ACC112 (cell line): Measurements from ENCODE around the gene THRB.

Experiments
- H2AFZ ChIP-seq: fragments of 200-600 bp; sonication (generic); one replicate; pipeline ENCODE4 v1.6.0; 2017; ENCODE audit warnings: antibody characterized with exemption, low read length; ENCODE audit not compliant: unreplicated experiment
- H3K27ac ChIP-seq: fragments of 200-600 bp; sonication (generic); 2 replicates; pipeline ENCODE4 v1.5.1; 2014; ENCODE audit warnings: low read depth, mild to moderate bottlenecking, antibody characterized with exemption, low read length, moderate library complexity
- H3K27me3 ChIP-seq: fragments of 200-600 bp; sonication (generic); 2 replicates; pipeline ENCODE4 v1.6.1; 2014; ENCODE audit warnings: mild to moderate bottlenecking, antibody characterized with exemption, low read length, moderate library complexity, mixed read lengths; ENCODE audit not compliant: insufficient read depth
- H3K36me3 ChIP-seq: fragments of 200-600 bp; sonication (generic); 2 replicates; pipeline ENCODE4 v1.6.1; 2016; ENCODE audit warnings: mild to moderate bottlenecking, antibody characterized with exemption, low read length, moderate library complexity, mixed read lengths; ENCODE audit not compliant: insufficient read depth
- H3K4me1 ChIP-seq: fragments of 200-600 bp; sonication (generic); one replicate; pipeline ENCODE4 v1.6.1; 2016; ENCODE audit warnings: low read length, mixed read lengths; ENCODE audit not compliant: insufficient read depth, unreplicated experiment, control insufficient read depth
- H3K4me3 ChIP-seq: fragments of 200-600 bp; sonication (generic); 2 replicates; pipeline ENCODE4 v1.5.1; 2014; ENCODE audit warnings: mild to moderate bottlenecking, low read depth, low read length
- H3K79me2 ChIP-seq: fragments of 200-600 bp; sonication (generic); one replicate; pipeline ENCODE4 v1.6.0; 2016; ENCODE audit warnings: low read length; ENCODE audit not compliant: control insufficient read depth, unreplicated experiment, insufficient read depth

THRB gene

DNA sequence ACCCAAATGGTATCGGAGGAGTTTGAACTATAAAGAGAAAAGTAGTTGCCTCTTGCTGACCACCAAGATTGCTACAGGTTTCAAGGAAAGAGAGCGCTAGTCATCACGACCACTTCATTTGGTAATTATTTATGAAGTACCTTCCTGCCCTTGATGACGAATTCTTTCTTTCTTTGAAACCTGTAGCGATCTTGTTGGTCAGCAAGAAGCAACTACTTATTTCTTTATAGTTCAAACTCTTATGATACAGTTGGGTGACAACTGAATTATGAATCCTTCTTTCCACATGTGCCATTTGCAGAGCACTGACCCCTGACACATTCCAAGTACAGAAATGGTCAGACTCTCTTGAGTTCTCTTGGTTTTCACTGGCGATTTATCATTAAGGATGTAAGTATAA lies 46.8 kb downstream of the THRB start:
- no peaks in the 10 kb centered on the region for H3K79me2 ChIP-seq

DNA sequence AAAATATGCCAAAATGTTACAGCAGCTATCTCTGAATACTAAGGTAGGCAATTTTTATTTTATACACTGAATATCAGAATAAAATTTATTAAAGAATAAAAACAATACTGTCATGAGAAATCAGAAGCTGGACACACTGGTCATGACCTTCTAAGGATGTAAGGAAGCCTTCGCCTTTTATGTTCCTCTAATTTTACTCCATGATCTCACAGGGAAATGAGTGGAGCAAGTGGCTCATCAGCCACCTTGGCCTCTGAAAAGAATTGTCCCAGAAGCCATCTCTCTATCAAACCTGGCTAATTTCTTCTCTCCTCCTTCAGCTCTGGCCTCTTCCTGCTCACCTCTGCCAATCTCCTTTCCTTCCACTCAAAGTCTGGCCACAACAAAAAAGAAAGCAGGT lies 48.6 kb downstream of the THRB start:
- Histone ChIP-seq H3K36me3 (no peaks in the 10 kb centered on the region), H2AFZ (no peak overlapping the region)

More for the DNA sequence above, 46.8 kb downstream of the THRB start:
- no peaks in the 10 kb centered on the region for H3K36me3 ChIP-seq
- H2AFZ ChIP-seq = no peak overlapping the region
- peaks cover 3% of the 10 kb centered on the region for H3K4me1 ChIP-seq
- H3K27me3 ChIP-seq = no peaks in the 10 kb centered on the region
- no peak overlapping the region for H3K4me3 ChIP-seq
- H3K27ac ChIP-seq = no peak overlapping the region

DNA sequence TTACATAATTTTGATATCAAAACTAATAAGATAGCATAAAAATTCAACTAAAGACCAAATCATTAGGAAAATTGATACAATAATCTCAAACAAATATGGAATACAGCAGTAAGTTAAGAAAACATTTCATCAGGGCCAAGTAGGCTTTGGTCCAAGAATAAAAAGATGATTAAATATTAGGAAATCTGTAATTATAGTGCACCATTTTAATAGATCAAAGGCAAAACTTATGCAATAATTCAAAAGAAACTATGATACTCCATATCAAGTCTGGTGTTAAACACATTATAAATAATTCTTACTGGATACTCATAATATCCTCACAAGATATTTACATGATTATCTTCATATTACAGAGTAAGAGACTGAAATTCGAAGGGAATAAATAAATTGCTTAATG lies 51.2 kb downstream of the THRB start:
- Histone ChIP-seq H3K79me2 (no peaks in the 10 kb centered on the region), H3K4me1 (no peaks in the 10 kb centered on the region), H3K27me3 (no peaks in the 10 kb centered on the region), H3K36me3 (no peaks in the 10 kb centered on the region), H3K27ac (no peak overlapping the region), H3K4me3 (no peak overlapping the region), H2AFZ (no peak overlapping the region)

More for the DNA sequence above, 48.6 kb downstream of the THRB start:
- no peaks in the 10 kb centered on the region for H3K79me2 ChIP-seq
- no peak overlapping the region for H3K4me3 ChIP-seq
- peaks cover 3% of the 10 kb centered on the region for H3K4me1 ChIP-seq
- no peak overlapping the region for H3K27ac ChIP-seq
- H3K27me3 ChIP-seq = no peaks in the 10 kb centered on the region

DNA sequence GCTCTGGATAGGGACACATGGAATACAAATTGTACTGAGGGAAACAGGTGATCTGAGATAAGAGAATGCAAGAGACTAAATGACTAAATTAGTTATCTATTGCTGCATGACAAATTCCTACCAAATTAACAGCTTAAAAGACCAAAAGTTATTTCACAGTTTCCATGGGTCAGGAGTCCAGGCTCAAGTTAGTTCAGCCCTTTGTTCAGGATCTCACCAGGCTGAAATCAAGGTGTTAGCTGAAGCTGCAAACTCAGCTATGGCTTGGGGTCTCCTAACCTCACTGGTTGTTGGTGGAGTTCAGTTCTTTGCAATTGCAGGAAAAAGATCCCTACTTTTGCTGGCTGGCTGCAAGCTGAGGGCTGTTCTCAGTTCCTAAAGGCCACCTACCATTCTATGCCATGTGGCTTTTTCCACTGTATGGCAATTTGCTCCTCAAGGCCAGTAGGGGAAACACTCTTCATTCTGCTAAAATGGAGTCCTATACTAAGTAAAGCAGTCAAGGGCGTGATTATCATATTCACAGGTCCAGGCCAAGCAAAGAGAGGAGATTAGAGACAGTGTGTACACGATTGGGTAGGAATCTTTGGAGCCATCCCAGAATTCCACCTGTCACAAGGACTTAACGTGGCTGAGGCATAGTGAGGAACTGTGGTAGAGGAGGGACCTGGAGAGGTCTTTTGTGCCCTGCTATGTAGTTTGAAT lies 53.7 kb downstream of the THRB start:
- Histone ChIP-seq H2AFZ (no peak overlapping the region), H3K36me3 (no peaks in the 10 kb centered on the region), H3K27ac (no peak overlapping the region), H3K4me1 (no peaks in the 10 kb centered on the region), H3K27me3 (no peaks in the 10 kb centered on the region), H3K79me2 (no peaks in the 10 kb centered on the region), H3K4me3 (no peak overlapping the region)

DNA sequence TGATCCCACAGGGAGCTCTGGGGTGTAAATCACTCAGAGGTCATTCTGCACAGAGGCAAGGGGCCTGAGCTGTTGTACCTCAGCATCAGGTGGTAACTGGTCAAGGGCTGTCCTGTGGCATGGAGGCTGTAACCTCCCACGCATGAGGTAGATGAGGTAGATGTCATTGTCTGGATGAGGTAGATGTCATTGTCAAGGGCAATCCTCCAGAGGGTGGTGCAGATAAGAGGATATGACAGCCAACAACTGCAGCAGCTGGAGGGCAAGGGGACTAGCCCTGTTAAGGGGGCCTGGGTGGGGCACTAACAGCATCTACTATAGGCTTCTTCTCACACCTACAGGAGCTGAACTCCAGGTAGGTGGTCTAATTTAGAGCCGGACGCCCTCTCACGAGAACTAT lies 55.6 kb downstream of the THRB start:
- Histone ChIP-seq H3K4me1 (peaks cover 4% of the 10 kb centered on the region), H3K36me3 (no peaks in the 10 kb centered on the region), H3K4me3 (no peak overlapping the region), H3K27ac (no peak overlapping the region), H3K79me2 (no peaks in the 10 kb centered on the region), H2AFZ (no peak overlapping the region), H3K27me3 (no peaks in the 10 kb centered on the region)

DNA sequence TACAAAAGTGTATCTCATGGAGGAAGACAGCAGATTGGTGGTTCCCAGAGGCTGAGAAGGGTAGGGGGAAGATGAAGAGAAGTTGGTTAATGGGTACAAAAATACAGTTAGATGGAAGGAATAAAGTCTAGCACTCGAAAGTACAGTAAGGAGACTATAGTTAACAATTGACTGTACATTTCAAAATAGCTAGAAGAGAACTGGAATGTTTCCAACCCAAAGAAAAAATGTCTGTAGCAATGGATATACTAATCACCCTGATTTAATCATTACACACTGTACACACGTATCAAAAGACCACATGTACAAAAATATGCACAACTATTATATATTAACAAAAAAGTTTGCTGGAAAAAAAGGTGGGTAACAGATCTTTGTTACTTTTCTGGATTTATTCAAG lies 57.3 kb downstream of the THRB start:
- Histone ChIP-seq H3K27me3 (no peaks in the 10 kb centered on the region), H3K79me2 (no peaks in the 10 kb centered on the region), H3K4me3 (no peak overlapping the region), H3K4me1 (peaks cover 4% of the 10 kb centered on the region), H3K36me3 (no peaks in the 10 kb centered on the region), H3K27ac (no peak overlapping the region), H2AFZ (no peak overlapping the region)

DNA sequence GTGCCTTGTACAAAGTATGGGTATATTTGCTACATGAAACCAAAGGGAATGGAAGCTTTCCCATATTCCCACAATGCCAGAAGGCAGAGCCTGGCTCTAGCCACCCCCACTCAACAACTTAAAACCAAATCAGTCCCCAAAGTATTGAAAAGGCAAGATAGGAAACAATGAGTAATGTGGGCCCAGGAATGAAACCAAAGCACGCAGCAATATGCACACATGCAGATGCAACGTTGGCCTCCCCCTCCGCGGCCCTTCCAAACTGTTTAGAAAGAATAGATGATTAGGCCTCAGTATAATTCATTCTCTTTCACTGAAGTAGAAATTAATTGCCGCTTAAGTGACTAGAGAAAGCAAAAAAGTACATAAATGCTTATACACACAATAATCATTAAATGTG lies 59.1 kb downstream of the THRB start:
- no peak overlapping the region for H2AFZ ChIP-seq
- H3K4me1 ChIP-seq = peaks cover 4% of the 10 kb centered on the region
- H3K36me3 ChIP-seq = no peaks in the 10 kb centered on the region
- no peaks in the 10 kb centered on the region for H3K27me3 ChIP-seq
- H3K27ac ChIP-seq = no peak overlapping the region
- H3K4me3 ChIP-seq = no peak overlapping the region
- H3K79me2 ChIP-seq = no peaks in the 10 kb centered on the region

DNA sequence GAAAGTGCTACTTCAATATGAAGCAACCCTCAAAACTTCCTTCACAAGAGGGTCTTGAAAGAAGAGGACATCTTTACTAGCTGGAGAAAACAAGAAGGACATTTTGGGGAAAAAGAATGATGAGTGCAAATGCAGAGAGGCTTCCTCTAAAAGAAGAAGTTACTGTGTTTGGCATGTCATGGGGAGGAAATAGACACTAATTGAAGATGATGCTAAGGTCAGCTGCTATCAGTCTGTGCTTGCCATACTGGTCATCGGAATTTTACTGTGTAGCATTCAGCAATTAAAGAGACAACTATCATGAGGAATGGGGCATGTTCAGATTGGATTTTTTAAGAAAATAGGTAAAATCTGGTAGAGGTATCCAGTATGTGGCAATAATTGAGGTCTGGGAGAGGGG lies 60.0 kb downstream of the THRB start:
- Histone ChIP-seq H2AFZ (no peak overlapping the region), H3K79me2 (no peaks in the 10 kb centered on the region), H3K36me3 (no peaks in the 10 kb centered on the region), H3K27me3 (no peaks in the 10 kb centered on the region), H3K27ac (no peak overlapping the region), H3K4me3 (no peak overlapping the region), H3K4me1 (peaks cover 4% of the 10 kb centered on the region)

DNA sequence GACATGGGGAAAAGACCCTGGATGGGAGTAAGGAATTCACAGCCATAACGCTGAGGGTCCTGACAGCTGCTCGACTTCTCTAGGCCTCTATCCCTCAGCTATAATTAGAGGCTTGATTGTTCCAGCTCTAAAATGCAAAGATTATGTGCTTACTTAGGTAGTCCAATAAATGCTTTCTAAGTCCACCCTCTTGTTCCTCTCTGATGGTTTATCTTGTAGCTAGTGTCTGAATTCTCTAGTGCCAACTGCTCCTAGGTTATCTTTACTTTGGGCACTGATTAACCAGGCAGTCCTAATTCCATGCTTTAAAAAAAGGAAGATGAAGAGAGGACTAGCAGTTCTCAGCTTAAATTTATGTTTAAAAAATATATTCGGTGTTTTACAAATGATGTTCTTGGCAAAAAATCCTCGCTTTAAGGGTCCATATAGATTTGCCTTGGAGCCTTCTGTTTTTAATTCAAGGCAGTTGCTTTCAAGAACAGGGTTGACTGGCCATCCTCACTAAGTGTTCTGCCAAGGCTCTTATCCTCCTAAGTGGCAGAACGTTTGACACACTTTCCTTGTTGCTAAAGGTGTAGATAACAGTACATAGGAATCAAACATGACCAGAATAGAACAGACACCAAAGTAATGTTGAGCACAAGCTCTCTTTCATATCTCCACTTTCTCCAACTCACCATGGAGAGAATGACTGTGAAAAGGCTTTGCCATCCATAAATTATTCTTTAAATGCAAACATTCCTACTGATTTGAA lies 60.6 kb downstream of the THRB start:
- Histone ChIP-seq H3K79me2 (no peaks in the 10 kb centered on the region), H3K4me3 (no peak overlapping the region), H3K27ac (no peak overlapping the region), H2AFZ (no peak overlapping the region), H3K27me3 (no peaks in the 10 kb centered on the region), H3K36me3 (no peaks in the 10 kb centered on the region), H3K4me1 (peaks cover 4% of the 10 kb centered on the region)

DNA sequence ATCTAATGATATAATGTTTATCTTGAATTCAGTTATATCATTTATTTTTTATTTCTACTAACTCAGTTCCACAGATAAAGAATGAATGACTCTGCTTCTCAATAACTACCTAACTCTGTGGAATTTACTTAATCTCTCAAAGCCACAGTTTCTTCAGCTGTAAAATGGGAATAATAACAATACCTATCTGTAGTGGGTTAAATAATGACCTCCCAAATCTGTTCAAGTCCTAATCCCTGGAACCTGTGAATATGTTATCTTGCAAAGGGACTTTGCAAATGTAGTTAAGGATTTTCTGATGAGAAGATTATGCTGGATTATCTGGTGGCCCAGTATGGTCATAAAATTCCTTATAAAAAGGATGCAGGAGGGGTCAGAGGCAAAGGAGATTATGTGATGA lies 61.7 kb downstream of the THRB start:
- no peak overlapping the region for H3K4me3 ChIP-seq
- no peaks in the 10 kb centered on the region for H3K27me3 ChIP-seq
- no peaks in the 10 kb centered on the region for H3K36me3 ChIP-seq
- H3K79me2 ChIP-seq = no peaks in the 10 kb centered on the region
- H3K4me1 ChIP-seq = peaks cover 4% of the 10 kb centered on the region
- H3K27ac ChIP-seq = no peak overlapping the region
- no peak overlapping the region for H2AFZ ChIP-seq

DNA sequence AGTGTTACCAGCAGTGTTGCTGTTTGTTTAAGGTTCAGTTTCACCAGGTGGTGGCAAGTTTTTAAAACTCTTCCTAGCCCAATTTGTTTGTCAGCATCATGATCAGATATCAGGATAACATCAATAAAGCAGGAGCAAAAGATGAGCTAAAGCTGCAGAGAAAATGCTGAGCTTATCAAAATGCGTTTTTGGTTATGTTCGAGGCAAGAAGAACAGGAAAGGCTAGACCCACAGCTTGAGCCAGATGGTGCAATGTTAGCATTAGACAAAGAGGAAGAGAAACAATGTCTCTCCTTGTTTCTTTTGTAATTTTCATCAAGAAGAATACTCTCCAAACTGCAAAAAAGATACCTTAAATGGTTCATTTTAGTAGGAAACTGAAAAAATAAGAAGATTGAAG lies 66.2 kb downstream of the THRB start:
- H3K36me3 ChIP-seq = no peaks in the 10 kb centered on the region
- no peak overlapping the region for H2AFZ ChIP-seq
- H3K4me3 ChIP-seq = no peak overlapping the region
- no peaks in the 10 kb centered on the region for H3K4me1 ChIP-seq
- H3K79me2 ChIP-seq = no peaks in the 10 kb centered on the region
- H3K27ac ChIP-seq = no peak overlapping the region
- no peaks in the 10 kb centered on the region for H3K27me3 ChIP-seq
